LNCAP (cell line): ENCODE results near the gene SERPINB6.

ENCODE experiments used
- CTCF ChIP-seq: fragments of 450-650 bp; IDR thresholded peaks from 2 replicates; pipeline ENCODE4 v1.5.1; 2017; ENCODE audit warnings: mild to moderate bottlenecking

Gene SERPINB6

GRCh38 chr6:2931970-2932748, 39.2 kb downstream of the SERPINB6 start:
- peak; percentile 89 for TF ChIP-seq CTCF

GRCh38 chr6:2931055-2931454, 40.3 kb downstream of the SERPINB6 start:
- TF ChIP-seq CTCF = no peak

- no peak for TF ChIP-seq CTCF
Observed at GRCh38 chr6:2921520-2922115, 49.7 kb downstream of the SERPINB6 start.

- no peak for TF ChIP-seq CTCF
Observed at GRCh38 chr6:2920671-2921112, 50.7 kb downstream of the SERPINB6 start.

GRCh38 chr6:2919886-2920285, 51.5 kb downstream of the SERPINB6 start:
- no peak for TF ChIP-seq CTCF

GRCh38 chr6:2919401-2919800, 52.0 kb downstream of the SERPINB6 start:
- no peak for TF ChIP-seq CTCF

- no peak for TF ChIP-seq CTCF
Observed at GRCh38 chr6:2918936-2919335, 52.4 kb downstream of the SERPINB6 start.
